Activated T-cell treated with anti-CD3 and anti-CD28 coated beads, Interleukin-2, amount 50 U/mL, for 4 hours (primary cell): ENCODE data around the gene GPR3. TPM values are rescaled to one million over a fixed set of nuclear protein-coding genes. Genes with fewer than 3 reads are reported as not detected.
"Not testable (repeated sequence)": the region's sequence is repeated elsewhere in the genome, so short reads cannot be mapped to it uniquely, and the experiment has no call there.

Source experiments
- ATAC-seq, 2 donors: fragments of 200-7000 bp; cut with Tn5 transposase; one replicate each; pipeline ENCODE4 v1.10.0; 2021
- DNase-seq: peaks from one replicate; pipeline ENCODE4 v3.0.0-alpha.2; 2020
- H3K27me3 Mint-ChIP-seq: one replicate; pipeline ENCODE4 v1.8.0; 2021; ENCODE audit warnings: low read depth, mixed read lengths
- H3K36me3 Mint-ChIP-seq: one replicate; pipeline ENCODE4 v1.8.0; 2022; ENCODE audit warnings: mixed read lengths; ENCODE audit not compliant: insufficient read depth
- H3K4me1 Mint-ChIP-seq: one replicate; pipeline ENCODE4 v1.8.0; 2021; ENCODE audit warnings: low read depth, mixed read lengths
- H3K4me3 Mint-ChIP-seq: one replicate; pipeline ENCODE4 v1.8.0; 2021; ENCODE audit warnings: mild to moderate bottlenecking, moderate library complexity, mixed read lengths
- H3K9me3 Mint-ChIP-seq: one replicate; pipeline ENCODE4 v1.8.0; 2021; ENCODE audit warnings: mixed read lengths
- total RNA-seq, 3 donors: library from RNA; stranded (reverse); gene quantifications; one replicate each; pipeline ENCODE4 v1.2.1, GENCODE V29; 2021

The GPR3 gene
- total RNA-seq, 3 donors from 2014 or later: 2.7 to 4.9 (median 3.4) TPM

DNA sequence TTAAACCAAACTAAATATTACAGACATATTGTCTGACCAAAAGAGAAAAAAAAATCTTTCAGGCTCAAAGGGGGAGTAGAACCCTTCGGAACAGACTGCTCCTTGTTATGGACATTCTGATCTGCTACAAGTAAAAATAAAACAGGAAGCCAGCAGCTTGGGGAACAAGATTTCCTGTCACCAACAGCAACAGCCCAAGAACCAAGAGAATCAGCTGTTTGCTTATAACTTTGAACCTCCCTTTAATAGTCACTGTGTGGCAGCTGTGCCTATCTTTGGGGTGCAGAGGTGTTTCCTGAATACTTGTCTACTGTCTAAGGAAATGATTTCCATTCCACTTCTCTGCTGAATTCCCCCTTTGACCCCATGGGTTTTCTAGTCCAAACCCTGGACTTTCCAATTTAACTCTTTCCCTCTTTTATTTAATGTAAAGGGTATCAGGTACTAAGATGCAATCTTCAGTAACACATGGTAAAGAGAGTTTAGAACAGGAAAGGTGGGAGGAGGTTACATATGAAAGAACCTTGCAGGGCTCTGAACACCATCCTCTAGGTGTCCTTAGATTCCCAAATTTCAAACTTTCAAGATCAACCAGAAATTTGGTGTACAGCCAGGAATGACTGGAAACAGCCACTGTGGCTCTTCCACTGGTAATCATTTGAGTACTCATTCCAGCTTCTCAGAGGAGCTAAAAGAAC, 38.6 kb downstream of the GPR3 start:
- no peak for ATAC-seq
- no peaks in the 10 kb centered on the region for H3K27me3 Mint-ChIP-seq
- H3K4me1 Mint-ChIP-seq: peaks cover 76% of the 10 kb centered on the region
- DNase-seq: no peak
- no peak overlapping the region for H3K4me3 Mint-ChIP-seq
- peaks cover 11% of the 10 kb centered on the region for H3K36me3 Mint-ChIP-seq
- H3K9me3 Mint-ChIP-seq: no peaks in the 10 kb centered on the region

DNA sequence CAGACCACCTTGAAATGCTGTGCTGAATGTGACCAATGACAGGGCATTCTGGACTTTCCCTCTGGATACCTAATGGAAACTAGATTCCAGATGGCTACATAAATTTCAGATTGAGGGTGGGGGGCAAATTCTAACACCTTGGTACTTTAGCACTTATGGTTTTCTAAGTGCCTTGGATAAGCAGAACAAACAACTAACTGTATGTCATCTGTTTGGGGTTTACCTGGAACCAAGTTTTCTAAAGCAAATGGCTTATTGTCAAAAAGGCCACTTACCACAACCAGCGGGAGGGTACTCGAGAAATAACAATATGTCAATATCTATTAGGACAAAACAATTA, 39.1 kb downstream of the GPR3 start:
- Mint-ChIP-seq H3K27me3 (no peaks in the 10 kb centered on the region), H3K4me3 (no peak overlapping the region), H3K36me3 (peaks cover 10% of the 10 kb centered on the region), H3K4me1 (peaks cover 80% of the 10 kb centered on the region), H3K9me3 (no peaks in the 10 kb centered on the region)
- DNase-seq (no peak), ATAC-seq (no peak)

DNA sequence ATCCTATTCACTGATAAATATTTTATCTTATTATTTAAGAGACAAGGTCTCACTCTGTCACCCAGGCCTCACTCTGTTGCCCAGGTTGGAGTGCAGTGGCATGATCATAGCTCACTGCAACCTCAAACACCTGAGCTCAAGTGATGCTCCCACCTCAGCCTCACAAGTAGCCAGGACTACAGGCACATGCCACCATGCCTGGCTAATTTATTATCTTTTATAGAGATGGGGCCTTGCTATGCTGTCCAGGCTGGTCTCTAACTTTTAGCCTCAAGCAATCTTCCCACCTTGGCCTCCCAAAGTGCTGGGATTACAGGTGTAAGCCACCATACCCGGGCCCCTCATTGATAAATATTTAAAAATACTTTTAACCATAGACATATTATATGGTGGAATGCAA, 40.3 kb downstream of the GPR3 start:
- DNase-seq, H3K4me3 Mint-ChIP-seq, H3K36me3 Mint-ChIP-seq, ATAC-seq, H3K9me3 Mint-ChIP-seq, H3K27me3 Mint-ChIP-seq: not testable (repeated sequence)
- H3K4me1 Mint-ChIP-seq: peaks cover 80% of the 10 kb centered on the region

DNA sequence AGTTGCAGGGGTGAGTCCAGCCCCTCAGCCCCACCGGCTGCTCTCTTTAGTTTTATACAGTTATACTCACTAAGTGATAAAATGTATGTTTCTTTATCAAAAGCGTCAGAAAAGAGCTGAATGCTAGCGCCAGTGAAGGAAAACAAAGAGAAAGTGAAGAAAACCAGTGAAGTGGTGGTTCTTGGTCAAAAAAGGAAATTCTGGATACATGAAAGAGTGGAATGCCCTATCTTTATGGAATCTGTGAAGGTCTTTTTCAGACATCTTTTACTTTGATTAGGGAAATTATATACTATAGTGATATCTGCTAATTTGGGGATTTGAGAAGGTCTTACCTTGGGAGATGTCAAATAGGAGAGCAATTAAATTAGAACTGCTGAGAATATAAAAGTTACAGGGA, 41.3 kb downstream of the GPR3 start:
- DNase-seq: no peak
- ATAC-seq: no peak
- Mint-ChIP-seq H3K4me1 (peaks cover 80% of the 10 kb centered on the region), H3K4me3 (no peak overlapping the region), H3K36me3 (peaks cover 5% of the 10 kb centered on the region), H3K27me3 (no peaks in the 10 kb centered on the region), H3K9me3 (no peaks in the 10 kb centered on the region)

DNA sequence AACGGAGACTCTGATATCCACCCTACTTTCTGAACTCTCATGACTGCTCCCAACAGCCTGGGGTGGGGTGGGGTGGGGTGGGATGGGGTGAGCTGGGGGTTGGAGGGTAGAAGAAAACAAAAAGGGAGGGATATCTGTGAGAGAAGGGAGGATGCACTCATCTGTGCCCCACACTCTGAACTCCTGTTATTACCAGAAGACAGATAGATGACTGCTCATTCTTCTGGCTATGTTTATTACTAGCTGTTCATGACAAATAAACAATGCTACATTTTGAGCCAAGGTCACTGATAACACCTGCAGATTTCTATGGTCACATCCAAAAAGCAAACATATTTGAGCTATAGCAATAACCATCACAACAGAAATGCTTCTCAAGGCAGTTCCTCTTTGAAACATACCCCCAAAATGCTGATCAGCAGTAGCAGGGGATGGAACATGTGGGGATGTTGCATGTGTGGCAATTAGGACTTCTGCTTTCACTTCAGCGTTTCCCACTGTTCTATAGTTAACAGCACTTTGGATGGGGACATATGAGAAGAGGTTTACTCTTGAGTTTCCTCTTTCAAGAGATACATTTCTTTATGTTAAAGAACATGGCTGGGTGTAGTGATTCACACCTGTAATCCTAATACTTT, 43.3 kb downstream of the GPR3 start:
- ATAC-seq: peak; percentile 23 to 39
- no peak for DNase-seq
- peak overlapping the region; percentile 59 for H3K4me3 Mint-ChIP-seq
- H3K4me1 Mint-ChIP-seq: peaks cover 80% of the 10 kb centered on the region
- H3K9me3 Mint-ChIP-seq: peaks cover 3% of the 10 kb centered on the region
- no peaks in the 10 kb centered on the region for H3K27me3 Mint-ChIP-seq
- H3K36me3 Mint-ChIP-seq: peaks cover 14% of the 10 kb centered on the region

DNA sequence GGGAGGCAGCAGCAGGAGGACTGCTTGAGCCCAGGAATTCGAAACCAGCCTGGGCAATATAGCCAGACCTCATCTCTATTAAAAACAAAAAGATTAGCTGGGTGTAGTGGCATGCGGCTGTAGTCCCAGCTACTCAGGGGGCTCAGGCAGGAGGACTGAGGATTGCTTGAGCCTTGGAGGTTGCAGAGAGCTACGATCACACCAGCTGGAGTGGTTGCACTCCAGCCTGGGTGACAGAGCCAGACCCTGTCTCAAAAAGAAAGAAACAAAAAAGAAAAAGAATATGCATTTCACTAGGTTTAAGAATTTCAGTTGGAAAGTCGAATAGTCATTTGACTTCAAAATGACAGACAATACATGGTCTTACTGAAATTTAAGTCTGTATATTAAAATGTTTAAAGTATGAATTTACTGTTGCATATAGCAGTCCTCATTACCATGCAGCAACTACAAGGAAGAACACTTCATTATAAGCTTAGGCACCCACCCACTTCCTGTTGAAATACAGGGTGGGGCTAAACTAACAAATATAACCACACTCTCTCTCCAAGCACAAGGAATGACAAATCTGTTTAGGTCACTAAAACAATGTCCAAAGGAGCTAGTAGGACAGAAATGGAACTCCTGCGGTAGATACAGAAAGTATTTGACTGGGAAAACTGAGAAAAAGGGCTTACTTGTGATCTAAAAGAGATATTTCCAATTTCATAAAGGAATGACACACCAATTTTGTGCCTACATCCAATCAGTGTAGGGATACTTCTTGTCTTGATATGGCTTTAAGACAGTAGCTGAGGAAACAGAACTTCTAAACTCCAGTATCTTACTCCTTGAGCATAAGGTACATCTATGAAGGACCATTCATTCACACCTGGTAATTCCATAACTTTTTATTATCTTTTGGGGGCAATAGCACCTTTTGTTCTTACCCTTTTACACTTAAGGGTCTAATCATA, 44.1 kb downstream of the GPR3 start:
- Mint-ChIP-seq H3K4me1 (peaks cover 72% of the 10 kb centered on the region), H3K36me3 (peaks cover 14% of the 10 kb centered on the region), H3K4me3 (peak overlapping the region; percentile 59), H3K9me3 (peaks cover 3% of the 10 kb centered on the region), H3K27me3 (no peaks in the 10 kb centered on the region)
- no peak for DNase-seq
- ATAC-seq: peak; percentile 68 to 69

DNA sequence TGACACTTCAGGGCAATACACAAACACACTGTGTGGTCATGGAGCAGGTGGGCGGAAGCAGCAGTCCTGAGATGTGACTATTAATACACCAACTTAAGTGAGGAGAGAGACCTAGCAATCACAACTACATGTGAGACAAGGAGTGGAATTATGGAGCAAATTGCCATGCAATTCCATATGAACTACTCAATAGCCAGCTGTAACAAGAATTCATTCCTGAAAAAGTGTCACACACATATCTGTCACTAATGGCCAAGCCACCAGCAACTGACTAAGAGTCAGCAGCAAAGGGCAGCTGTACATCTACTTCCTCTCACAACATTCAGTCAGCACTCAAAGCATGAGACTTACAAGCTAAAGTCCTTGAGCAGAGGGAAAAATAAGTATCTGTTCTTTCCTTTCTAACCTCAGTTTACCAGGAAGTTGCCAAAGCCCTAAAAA, 46.2 kb downstream of the GPR3 start:
- H3K4me1 Mint-ChIP-seq: peaks cover 60% of the 10 kb centered on the region
- DNase-seq (no peak), ATAC-seq (no peak)
- H3K4me3 Mint-ChIP-seq: no peak overlapping the region
- peaks cover 14% of the 10 kb centered on the region for H3K36me3 Mint-ChIP-seq
- H3K27me3 Mint-ChIP-seq: no peaks in the 10 kb centered on the region
- peaks cover 3% of the 10 kb centered on the region for H3K9me3 Mint-ChIP-seq

DNA sequence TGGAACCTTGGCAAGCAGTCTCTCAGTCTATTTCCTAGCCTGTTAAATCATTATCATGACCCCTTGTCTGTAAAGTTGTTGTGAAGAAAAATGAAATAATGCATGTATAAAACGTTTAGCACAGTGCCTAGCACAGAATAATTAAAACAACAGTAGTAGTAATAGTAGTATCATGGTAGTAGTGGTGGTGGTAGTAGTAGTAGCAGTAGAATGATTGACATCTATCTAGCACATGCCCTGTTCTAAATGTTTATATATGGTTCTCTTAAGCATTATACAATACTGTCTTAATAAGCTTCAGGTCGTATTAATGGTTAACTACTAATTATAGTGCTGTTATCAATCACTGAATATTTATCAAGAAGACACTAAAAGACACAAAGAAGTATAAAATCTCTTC, 46.7 kb downstream of the GPR3 start:
- DNase-seq: no peak
- Mint-ChIP-seq H3K36me3 (peaks cover 14% of the 10 kb centered on the region), H3K4me3 (no peak overlapping the region), H3K4me1 (peaks cover 58% of the 10 kb centered on the region), H3K9me3 (peaks cover 3% of the 10 kb centered on the region), H3K27me3 (no peaks in the 10 kb centered on the region)
- no peak for ATAC-seq

DNA sequence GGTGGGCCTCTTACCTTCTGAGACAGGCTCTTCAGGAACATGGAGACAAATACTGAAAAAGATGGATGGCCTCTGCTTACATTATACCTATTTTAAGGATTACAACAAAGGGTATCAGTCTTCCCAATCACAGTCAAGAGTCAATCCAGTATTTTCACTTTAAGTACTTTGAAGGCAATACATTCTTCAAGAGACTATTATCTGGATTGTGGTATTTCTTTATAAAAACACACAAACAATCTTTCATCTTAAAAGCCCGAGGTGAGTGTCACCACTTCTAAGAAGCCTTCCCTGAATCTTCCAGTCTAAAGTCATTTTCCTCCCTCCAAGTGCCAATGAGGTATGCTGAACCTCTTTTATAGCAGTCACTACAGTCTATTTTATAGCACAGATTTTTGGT, 52.2 kb downstream of the GPR3 start:
- Mint-ChIP-seq H3K36me3 (peaks cover 24% of the 10 kb centered on the region), H3K9me3 (no peaks in the 10 kb centered on the region), H3K27me3 (no peaks in the 10 kb centered on the region), H3K4me1 (peaks cover 49% of the 10 kb centered on the region), H3K4me3 (peak overlapping the region; percentile 69)
- no peak for DNase-seq
- peak in 1 of 2 donors; percentile 20 for ATAC-seq

Other genes with a start within 250 kb of the GPR3 start
- 10 to 100 TPM; 19.8 to 21.0 (median 19.8) TPM for gene SLC9A1, start 237.5 kb upstream of the GPR3 start, total RNA-seq
- 10 to 100 TPM in 2 of 3 donors, 1 to 10 TPM in 1; 7.1 to 12.4 (median 10.5) TPM for gene WDTC1, start 158.0 kb upstream of the GPR3 start, total RNA-seq
- 10 to 100 TPM; 51.0 to 55.1 (median 51.7) TPM for gene TMEM222, start 70.5 kb upstream of the GPR3 start, total RNA-seq
- 1 to 10 TPM; 5.9 to 6.8 (median 6.3) TPM for gene SYTL1, start 50.6 kb upstream of the GPR3 start, total RNA-seq
- gene MAP3K6, start 25.7 kb upstream of the GPR3 start, total RNA-seq: 1 to 10 TPM; 3.1 to 4.8 (median 3.5) TPM
- gene FCN3, start 17.8 kb upstream of the GPR3 start, total RNA-seq: under 1 TPM in 2 of 3 donors, not detected in 1; 0.33 to 0.34 TPM
- gene CD164L2, start 9.3 kb upstream of the GPR3 start, total RNA-seq: not detected
- gene WASF2, start 97.5 kb downstream of the GPR3 start, total RNA-seq: 10 to 100 TPM; 82.2 to 98.7 (median 87.1) TPM
- gene AHDC1, start 211.5 kb downstream of the GPR3 start, total RNA-seq: 1 to 10 TPM; 7.6 to 9.4 (median 8.6) TPM
- gene FGR, start 242.6 kb downstream of the GPR3 start, total RNA-seq: under 1 TPM; 0.08 to 0.65 (median 0.61) TPM